IMR-90 (cell line): ENCODE measurements around the gene MTOR. TPM values are rescaled to one million over a fixed set of nuclear protein-coding genes. Genes with fewer than 3 reads are reported as not detected.
A peak's percentile ranks its signal among the peaks of the same experiment; 100 is the strongest.

ENCODE experiments used
- ATAC-seq: fragments of 200-7000 bp; cut with Tn5 transposase; 2 replicates; pipeline ENCODE4 v1.9.1; 2020; ENCODE audit warnings: low read depth, mild to moderate bottlenecking, moderate library complexity
- BruUV-seq: library from RNA; stranded (reverse); fragments of 400-500 nt; replicated peaks from 2 replicates; lab custom pipeline; 2021; lab: Mats Ljungman, UMichigan
- CTCF ChIA-PET: fragments of 300-600 bp; formaldehyde crosslinking; extraction: SDS; loops from one replicate; lab custom pipeline; 2021; ENCODE audit warnings: antibody characterized with exemption; lab: Yijun Ruan, JAX
- POLR2A ChIA-PET: fragments of 300-600 bp; sonication (Branson Sonifier 250); formaldehyde crosslinking; loops from one replicate; lab custom pipeline; 2022; ENCODE audit warnings: antibody characterized with exemption; ENCODE audit not compliant: unreplicated experiment; lab: Charles Lee
- DNase-seq: peaks from one replicate; pipeline ENCODE4 v3.0.0; 2013
- H2AFZ ChIP-seq: replicated peaks from 2 replicates; pipeline ENCODE3; 2013; ENCODE audit warnings: low read length, mild to moderate bottlenecking; ENCODE audit not compliant: poor library complexity
- H2AK5ac ChIP-seq: 2 replicates; pipeline ENCODE4 v1.6.1; 2013; ENCODE audit warnings: low read depth, low read length, inconsistent platforms
- H2AK9ac ChIP-seq: replicated peaks from 2 replicates; pipeline ENCODE3; 2013; ENCODE audit warnings: mild to moderate bottlenecking, low read depth, low read length, moderate library complexity; ENCODE audit not compliant: poor library complexity
- H2BK120ac ChIP-seq: 2 replicates; pipeline ENCODE4 v1.6.1; 2013; ENCODE audit warnings: low read depth, low read length, inconsistent platforms
- H2BK15ac ChIP-seq: 3 replicates; pipeline ENCODE4 v1.6.1; 2013; ENCODE audit warnings: low read depth, low read length, inconsistent platforms
- H2BK20ac ChIP-seq: 2 replicates; pipeline ENCODE4 v1.6.1; 2013; ENCODE audit warnings: low read depth, mild to moderate bottlenecking, inconsistent platforms, low read length, moderate library complexity
- H2BK5ac ChIP-seq: 2 replicates; pipeline ENCODE4 v1.6.1; 2013; ENCODE audit warnings: mild to moderate bottlenecking, low read depth, low read length, inconsistent platforms; ENCODE audit not compliant: poor library complexity, severe bottlenecking
- H3K14ac ChIP-seq: replicated peaks from 2 replicates; pipeline ENCODE4 v1.6.1; 2013; ENCODE audit warnings: low read depth, low read length, inconsistent platforms
- H3K18ac ChIP-seq: 2 replicates; pipeline ENCODE4 v1.6.1; 2013; ENCODE audit warnings: low read depth, low read length, control low read depth
- H3K23ac ChIP-seq: 2 replicates; pipeline ENCODE4 v1.6.1; 2013; ENCODE audit warnings: low read depth, low read length, inconsistent platforms
- H3K27ac ChIP-seq: 2 replicates; pipeline ENCODE4 v1.5.1; 2013; ENCODE audit warnings: mild to moderate bottlenecking, control low read depth, low read length; ENCODE audit not compliant: insufficient read depth
- H3K27me3 ChIP-seq: 2 replicates; pipeline ENCODE4 v1.6.1; 2013; ENCODE audit warnings: low read length; ENCODE audit not compliant: control insufficient read depth, insufficient read depth
- H3K36me3 ChIP-seq: 2 replicates; pipeline ENCODE4 v1.6.1; 2013; ENCODE audit warnings: low read length, mixed read lengths; ENCODE audit not compliant: control insufficient read depth, insufficient read depth
- H3K4ac ChIP-seq: 2 replicates; pipeline ENCODE4 v1.6.1; 2013; ENCODE audit warnings: low read depth, low read length, inconsistent platforms
- H3K4me1 ChIP-seq: 2 replicates; pipeline ENCODE4 v1.6.1; 2013; ENCODE audit warnings: low read length, mixed read lengths; ENCODE audit not compliant: control insufficient read depth, insufficient read depth
- H3K4me2 ChIP-seq: 2 replicates; pipeline ENCODE4 v1.6.1; 2013; ENCODE audit warnings: low read depth, mild to moderate bottlenecking, control low read depth, low read length, moderate library complexity
- H3K4me3 ChIP-seq: 2 replicates; pipeline ENCODE4 v1.5.1; 2013; ENCODE audit warnings: low read depth, mild to moderate bottlenecking, control low read depth, low read length, moderate library complexity; ENCODE audit not compliant: insufficient read depth
- H3K56ac ChIP-seq: 2 replicates; pipeline ENCODE4 v1.6.1; 2013; ENCODE audit warnings: low read length, inconsistent platforms; ENCODE audit not compliant: insufficient read depth; ENCODE audit errors: extremely low read depth
- H3K79me1 ChIP-seq, 2 experiments: 2 replicates each; pipeline ENCODE4 v1.6.1; 2013; ENCODE audit warnings: low read length in 2 of 2, inconsistent platforms in 1 of 2, low read depth in 1 of 2
- H3K9ac ChIP-seq: 2 replicates; pipeline ENCODE4 v1.6.1; 2013; ENCODE audit warnings: low read depth, low read length, control low read depth
- H3K9me1 ChIP-seq: 2 replicates; pipeline ENCODE4 v1.6.1; 2013; ENCODE audit warnings: low read length, inconsistent platforms; ENCODE audit not compliant: insufficient read depth
- H3K9me3 ChIP-seq: 2 replicates; pipeline ENCODE4 v1.6.1; 2013; ENCODE audit warnings: low read length; ENCODE audit not compliant: control insufficient read depth, insufficient read depth
- H4K20me1 ChIP-seq: 2 replicates; pipeline ENCODE4 v1.6.1; 2013; ENCODE audit warnings: low read length, inconsistent platforms; ENCODE audit not compliant: insufficient read depth
- H4K5ac ChIP-seq: 2 replicates; pipeline ENCODE4 v1.6.1; 2013; ENCODE audit warnings: mild to moderate bottlenecking, low read depth, low read length, control low read depth
- H4K8ac ChIP-seq, 2 experiments: 2 replicates each; pipeline ENCODE4 v1.6.1; 2013; ENCODE audit warnings: low read depth in 2 of 2, low read length in 2 of 2, control low read depth in 1 of 2, inconsistent platforms in 1 of 2
- H4K91ac ChIP-seq: 2 replicates; pipeline ENCODE4 v1.6.1; 2013; ENCODE audit warnings: low read depth, low read length, inconsistent platforms; ENCODE audit not compliant: insufficient read depth
- ELK1 ChIP-seq: fragments of 150-350 bp; IDR thresholded peaks from 2 replicates; pipeline ENCODE4 v1.6.1; 2016; ENCODE audit warnings: low read depth, mild to moderate bottlenecking, low read length, moderate library complexity, borderline replicate concordance
- FOS ChIP-seq: fragments of 150-350 bp; IDR thresholded peaks from 2 replicates; pipeline ENCODE4 v1.6.1; 2016; ENCODE audit warnings: low read depth, low read length
- MXI1 ChIP-seq: IDR thresholded peaks from 2 replicates; pipeline ENCODE4 v1.6.1; 2012; ENCODE audit warnings: low read depth, mild to moderate bottlenecking, low read length, moderate library complexity, borderline replicate concordance
- NFE2L2 ChIP-seq: fragments of 150-350 bp; IDR thresholded peaks from 2 replicates; pipeline ENCODE4 v1.6.1; 2016; ENCODE audit warnings: low read depth, mild to moderate bottlenecking, low read length
- RFX5 ChIP-seq: IDR thresholded peaks from 2 replicates; pipeline ENCODE4 v1.8.0; 2012; ENCODE audit warnings: low read depth, mild to moderate bottlenecking, low read length, moderate library complexity
- WGBS, 2 experiments: methylation state at CpG; one replicate each; pipeline versions ENCODE4 v1.1.5 to v1.1.7; 2013; ENCODE audit warnings: missing lambda C conversion rate in 2 of 2; ENCODE audit not compliant: insufficient read length in 1 of 2; ENCODE audit errors: extremely low coverage in 2 of 2; 5-methylcytosine and 5-hydroxymethylcytosine counted together
- dilution Hi-C: fragments of 300-500 bp; cut with HindIII; formaldehyde crosslinking; loops from one replicate; pipeline ENCODE4 v1.14.3; 2018; ENCODE audit warnings: low sequenced_read_pairs; ENCODE audit not compliant: unreplicated experiment
- in situ Hi-C: fragments of 300-500 bp; cut with MboI; formaldehyde crosslinking; loops from 3 replicates; pipeline ENCODE4 v1.14.3; 2019; ENCODE audit warnings: low sequenced_read_pairs, inconsistent platforms, mixed read lengths
- intact Hi-C: fragments of 100-400 bp; cut with micrococcal nuclease; formaldehyde crosslinking; loops from 2 replicates; pipeline ENCODE4 v1.10.0; 2022
- polyA plus RNA-seq, 3 experiments: library from polyadenylated mRNA; depleted of rRNA; stranded (reverse); fragments of >200 nt; gene quantifications; 2 replicates each; pipeline ENCODE4 v1.2.3, GENCODE V29; 2012; ENCODE audit warnings: low replicate concordance in 1 of 3
- total RNA-seq: library from RNA; depleted of rRNA; stranded (reverse); fragments of >200 nt; gene quantifications from 2 replicates; pipeline ENCODE4 v1.2.3, GENCODE V29; 2012

MTOR gene
- total and polyA plus RNA-seq, 2 of the 4 experiments (the other 2 are of a cell fraction): 19.2 to 36.7 TPM

GRCh38 chr1:11134898-11135266 is 127.5 kb downstream of the MTOR start:
- peak; percentile 70 for ATAC-seq
- no peaks in the 10 kb centered on the region for H4K20me1 ChIP-seq
- no peak overlapping the region for H2BK20ac ChIP-seq
- H3K79me1 ChIP-seq: peaks cover 0 to 3% of the 10 kb centered on the region in 2 experiments; a peak in 2 of 4 replicates
- peaks cover 35% of the 10 kb centered on the region for H3K36me3 ChIP-seq
- TF ChIP-seq FOS (no peak), NFE2L2 (no peak), MXI1 (no peak), RFX5 (no peak), ELK1 (no peak)
- H4K91ac ChIP-seq: no peak overlapping the region
- peak; percentile 70 for DNase-seq
- H3K18ac ChIP-seq: no peak overlapping the region
- intact Hi-C loops (no loop called here), dilution Hi-C loops (no loop called here), in situ Hi-C loops (no loop called here)
- H2AK5ac ChIP-seq: no peak overlapping the region
- no peak overlapping the region for H3K4me3 ChIP-seq
- H3K23ac ChIP-seq: no peak overlapping the region
- H3K27ac ChIP-seq: no peak overlapping the region
- no peaks in the 10 kb centered on the region for H3K9me3 ChIP-seq
- H4K8ac ChIP-seq: no peak overlapping the region
- WGBS, 2 experiments: no CpG with 5 or more reads among the region's 5 CpGs
- no peak overlapping the region for H4K5ac ChIP-seq
- ChIA-PET POLR2A (no interaction called here), CTCF (interaction anchor here (1.0 to 1.2 kb wide), 2 partner anchors 23 to 98 kb away, joined by 3 to 4 read pairs; no protein-coding TSS in a partner anchor)
- no peak overlapping the region for H3K9ac ChIP-seq
- no peak overlapping the region for H2AK9ac ChIP-seq
- no TSS peak for BruUV-seq
- H3K56ac ChIP-seq: no peak overlapping the region
- H3K14ac ChIP-seq: no peak overlapping the region
- H2AFZ ChIP-seq: no peak overlapping the region
- H3K9me1 ChIP-seq: peaks cover 10% of the 10 kb centered on the region
- H2BK5ac ChIP-seq: no peak overlapping the region
- no peak overlapping the region for H3K4me2 ChIP-seq
- H3K4me1 ChIP-seq: peaks cover 14% of the 10 kb centered on the region
- H3K4ac ChIP-seq: no peak overlapping the region
- no peak overlapping the region for H2BK120ac ChIP-seq
- H3K27me3 ChIP-seq: no peaks in the 10 kb centered on the region
- H2BK15ac ChIP-seq: no peak overlapping the region
